Kasumi-1 (cell line): ENCODE data around the gene PRICKLE4.
"Not testable (repeated sequence)": the region's sequence is repeated elsewhere in the genome, so short reads cannot be mapped to it uniquely, and the experiment has no call there.

Source experiments
- DNase-seq, 2 experiments: peaks; one replicate each; lab custom pipeline; 2025; lab: John Stamatoyannopoulos, UW

Gene PRICKLE4

DNA sequence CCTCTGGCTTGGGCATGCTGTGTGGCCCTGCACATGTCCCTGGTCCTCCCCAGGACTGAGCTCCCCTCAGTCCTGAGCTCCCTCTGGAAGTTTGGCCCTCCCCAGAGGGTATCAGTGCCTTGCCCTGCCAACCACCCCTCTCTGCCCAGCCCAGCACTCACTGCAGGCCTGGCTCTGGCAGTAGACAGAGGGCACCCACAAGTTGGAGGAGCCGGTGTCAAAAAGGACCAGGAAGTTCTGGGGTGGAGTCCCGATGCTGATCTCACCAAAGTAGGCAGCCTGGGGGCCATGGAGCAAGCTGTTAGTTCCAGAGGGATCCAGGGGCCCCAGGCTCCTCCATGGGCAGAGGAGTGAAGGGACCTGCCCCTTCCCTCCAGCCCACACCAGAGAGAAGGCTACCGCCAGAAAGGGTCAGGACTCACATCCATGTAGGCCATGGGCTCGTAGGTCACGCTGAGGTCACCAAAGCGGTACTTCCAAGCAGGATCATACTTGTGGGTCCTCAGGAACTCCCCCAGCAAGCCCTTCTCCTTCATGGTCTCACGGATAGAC is 36.3 kb upstream of the PRICKLE4 start:
- no peak for DNase-seq

DNA sequence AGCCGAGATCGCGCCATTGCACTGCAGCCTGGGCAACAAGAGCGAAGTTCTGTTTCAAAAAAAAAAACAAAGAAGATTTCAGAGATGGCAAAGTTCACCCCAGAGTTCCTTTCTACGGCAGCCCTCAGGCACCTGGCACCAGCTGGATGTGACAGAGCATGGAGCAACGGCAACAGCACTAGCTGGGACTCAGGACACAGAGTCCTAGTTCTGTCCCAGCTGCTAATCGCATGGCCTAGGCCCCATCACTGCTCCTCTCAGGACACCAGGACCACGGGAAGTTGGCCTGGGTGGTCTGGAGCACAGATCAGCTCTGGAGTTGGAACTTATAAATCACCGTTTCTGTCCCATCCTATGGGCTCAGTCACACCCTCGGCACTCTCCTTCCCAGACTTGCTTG is 34.5 kb upstream of the PRICKLE4 start:
- DNase-seq = no peak

DNA sequence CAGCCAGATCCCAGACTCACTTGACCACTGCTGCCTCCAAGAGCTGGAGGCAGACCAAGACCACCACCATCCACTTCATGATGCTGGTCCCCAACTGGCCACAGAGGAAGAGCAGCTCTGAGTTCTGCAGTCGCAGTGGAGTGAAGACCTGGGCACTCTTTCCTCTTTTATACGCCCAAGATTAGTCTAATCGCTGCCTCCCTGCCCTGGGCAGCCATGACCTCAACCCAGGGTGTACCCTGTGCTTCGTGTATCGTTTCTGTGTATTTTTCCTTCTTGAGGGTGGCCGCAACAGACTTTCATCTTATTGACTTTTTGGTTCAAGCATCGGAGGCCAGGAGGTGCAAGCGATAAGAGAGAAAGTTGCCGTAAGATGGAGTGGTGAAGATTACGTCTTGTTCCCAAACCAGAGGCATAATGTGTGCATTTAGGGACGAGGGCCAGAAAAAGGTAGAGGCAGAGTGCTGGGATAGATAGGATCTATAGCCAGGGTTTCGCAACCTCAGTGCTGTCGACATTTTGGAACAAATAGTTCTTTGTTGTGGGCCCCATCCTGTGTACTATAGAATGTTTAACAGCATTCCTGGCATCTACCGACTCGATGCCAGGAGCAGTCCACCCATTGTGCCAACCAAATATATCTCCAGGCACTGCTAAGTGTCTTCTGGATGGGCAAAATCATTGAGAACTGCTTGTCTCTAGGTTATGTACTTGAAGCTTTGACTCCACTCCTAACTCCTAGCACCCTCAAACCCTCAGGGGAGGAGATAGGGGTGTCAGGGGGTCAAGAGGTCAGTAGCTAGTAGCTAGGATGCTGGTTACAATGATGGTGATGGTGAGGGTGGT is 33.1 kb upstream of the PRICKLE4 start, which contains the start of gene PGC:
TSS of gene PGC (minus strand) at position 142 of the 846 bp plus-strand sequence. CDS start at position 79, 63 bp downstream.
- DNase-seq = no peak

DNA sequence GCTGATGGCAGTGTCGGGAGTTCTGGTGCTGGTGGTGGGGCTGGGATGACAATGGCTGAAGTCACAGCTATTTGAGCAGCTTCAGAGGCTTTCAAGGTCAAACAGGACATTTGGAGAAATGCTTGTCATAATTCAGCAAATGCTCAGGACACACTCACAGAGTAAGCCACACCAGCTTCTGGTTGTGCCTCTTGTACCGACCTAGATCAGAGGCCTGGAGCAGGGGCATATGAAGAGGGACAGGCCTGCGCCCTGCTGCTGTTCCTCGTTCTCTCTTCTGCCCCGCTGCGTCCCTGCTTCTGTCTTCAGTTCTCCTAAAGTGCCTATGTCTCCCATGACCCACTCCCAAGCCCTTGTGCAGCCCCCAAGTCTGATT is 32.5 kb upstream of the PRICKLE4 start:
- DNase-seq = no peak

DNA sequence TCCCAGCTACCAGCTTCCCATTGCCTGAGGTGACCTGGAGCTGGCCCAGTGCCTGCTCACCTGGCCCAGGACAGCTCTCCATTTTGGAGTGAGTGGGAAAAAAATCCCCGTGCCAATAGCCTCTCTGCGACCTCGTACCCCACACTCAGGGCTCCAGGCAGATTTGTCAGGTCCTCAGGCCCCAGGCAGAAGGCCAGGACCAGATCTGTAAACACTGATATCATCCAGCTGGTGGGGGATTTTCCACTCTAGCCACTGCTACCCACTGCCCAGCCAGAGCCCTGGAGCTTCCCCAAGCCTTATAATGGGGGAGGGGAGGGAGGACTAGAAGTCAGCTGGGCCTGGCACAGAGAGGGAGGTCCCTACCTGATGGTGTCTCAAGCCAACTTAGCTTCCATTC is 32.0 kb upstream of the PRICKLE4 start:
- DNase-seq = no peak

DNA sequence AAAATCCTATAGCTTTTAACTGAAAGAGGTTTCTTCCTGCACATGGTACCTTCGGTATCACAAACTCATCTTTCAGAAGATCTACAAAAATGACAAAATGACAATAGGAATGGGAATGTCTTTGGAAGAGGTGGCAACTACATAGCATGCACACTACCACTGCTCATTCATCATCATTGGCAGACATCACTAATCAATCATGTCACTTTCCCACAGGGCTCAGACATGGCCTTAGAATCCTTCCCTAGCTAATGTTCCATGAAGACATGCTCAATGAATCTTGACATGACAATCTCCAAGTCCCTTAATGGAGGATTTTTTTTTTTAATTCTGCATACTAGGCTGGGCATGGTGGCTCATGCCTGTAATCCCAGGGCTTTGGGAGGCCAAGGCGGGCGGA is 30.2 kb upstream of the PRICKLE4 start:
- no peak for DNase-seq

DNA sequence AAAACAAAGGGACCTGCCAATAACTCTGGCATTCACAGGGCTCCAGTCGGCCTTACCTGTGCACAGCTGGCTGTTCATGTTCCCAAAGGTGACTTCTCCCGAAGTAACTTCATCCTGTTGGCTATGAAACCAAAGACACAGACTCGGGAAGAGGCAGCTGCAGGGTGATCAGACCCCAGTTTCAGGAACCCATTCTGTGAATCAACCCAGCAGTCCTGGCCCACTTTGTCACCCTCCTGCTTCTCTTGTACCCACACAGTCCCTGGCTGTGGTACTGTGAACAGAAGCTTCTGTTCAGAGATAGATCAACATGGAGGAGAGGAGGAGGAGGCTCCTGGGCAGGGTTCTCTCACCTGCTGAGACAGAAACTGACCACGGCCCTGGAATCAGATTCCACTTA is 24.7 kb upstream of the PRICKLE4 start:
- DNase-seq = no peak

DNA sequence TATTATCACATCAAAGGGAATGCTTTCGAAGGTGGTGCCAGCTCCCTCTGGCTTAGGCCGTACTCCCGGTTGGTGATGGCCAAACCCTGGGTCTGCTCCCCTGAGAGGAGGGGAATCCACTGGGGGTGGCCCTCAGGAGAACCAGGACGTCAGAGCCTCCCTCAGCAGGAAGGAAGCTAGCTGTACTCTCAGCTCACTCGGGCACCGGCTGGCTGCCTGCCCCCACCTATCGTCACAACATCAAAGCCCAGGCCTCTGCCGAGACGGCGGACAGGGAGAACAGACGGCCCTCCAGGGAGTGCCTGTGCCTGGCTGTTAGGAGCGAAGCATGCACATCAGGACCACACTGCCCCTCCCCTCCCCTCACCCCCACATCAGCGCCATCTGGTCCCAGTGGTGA is 24.2 kb upstream of the PRICKLE4 start:
- DNase-seq = no peak

DNA sequence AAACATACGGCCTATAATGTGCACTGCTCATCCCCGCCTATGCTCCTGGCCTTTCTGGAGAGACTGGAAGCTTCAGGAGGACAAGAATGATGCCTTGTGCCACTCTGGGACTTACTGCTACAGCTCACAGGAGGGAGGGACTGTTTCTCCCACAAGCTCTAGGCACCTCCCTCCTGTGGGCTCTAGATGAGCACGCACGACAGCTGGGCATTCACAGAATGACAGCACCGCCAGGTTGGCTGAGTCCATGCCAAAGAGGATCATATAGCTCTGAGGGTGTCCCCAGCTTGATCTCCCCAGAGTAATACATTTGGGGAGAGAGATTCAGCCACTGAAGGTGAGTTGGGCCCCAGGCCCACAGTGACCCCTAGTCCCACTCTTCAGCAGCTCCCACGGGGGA is 23.3 kb upstream of the PRICKLE4 start:
- DNase-seq = no peak

DNA sequence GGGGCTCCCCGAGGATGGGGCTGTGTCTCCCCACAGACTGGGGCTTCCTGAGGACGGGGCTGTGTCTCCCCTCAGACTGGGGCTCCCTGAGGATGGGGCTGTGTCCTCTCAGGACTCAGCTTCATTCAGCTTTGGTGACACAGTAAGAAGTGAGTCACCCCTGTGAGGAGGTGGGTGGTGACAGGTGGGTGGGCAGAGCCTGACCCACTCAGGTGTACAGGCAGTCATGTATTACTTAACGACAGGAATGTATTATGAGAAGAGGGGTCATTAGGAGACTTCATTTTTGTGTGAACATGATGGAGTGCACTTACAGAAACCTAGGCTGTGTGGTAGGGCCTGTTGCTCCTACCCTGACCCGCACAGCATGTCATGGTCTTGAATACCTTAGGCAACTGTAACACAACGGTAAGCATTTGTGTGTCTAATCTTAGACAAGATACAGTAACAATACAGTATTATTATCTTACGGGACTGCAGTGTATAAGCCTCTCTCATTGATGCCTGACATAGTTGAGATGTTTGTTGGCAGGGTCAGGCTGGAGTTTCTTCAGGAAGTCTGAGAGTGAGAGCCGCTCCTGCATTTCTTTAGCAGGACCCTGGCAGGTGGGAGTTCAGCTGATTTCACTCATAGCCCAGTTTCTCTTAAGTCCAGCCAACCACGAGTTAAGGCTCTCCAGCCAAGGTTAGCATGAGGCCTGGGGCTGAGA is 22.5 kb upstream of the PRICKLE4 start:
- no peak for DNase-seq

DNA sequence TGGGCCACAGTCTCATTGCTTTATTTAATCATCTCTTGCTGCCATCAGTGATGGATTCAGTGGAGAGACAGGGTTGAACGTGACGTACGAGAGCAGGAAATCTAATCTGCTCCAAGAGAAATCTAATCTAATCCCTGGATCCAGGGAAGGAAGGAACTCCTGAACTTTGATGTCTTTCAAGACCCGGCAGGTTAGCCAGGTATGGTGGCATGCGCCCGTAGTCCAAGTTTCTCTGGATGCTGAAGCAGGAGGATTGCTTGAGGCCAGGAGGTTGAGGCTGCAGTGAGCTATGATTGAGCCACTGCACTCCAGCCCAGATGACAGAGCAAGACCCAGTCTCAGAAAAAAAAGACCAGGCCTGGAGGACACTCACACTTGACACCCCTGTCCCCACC is 21.9 kb upstream of the PRICKLE4 start:
- DNase-seq = no peak

DNA sequence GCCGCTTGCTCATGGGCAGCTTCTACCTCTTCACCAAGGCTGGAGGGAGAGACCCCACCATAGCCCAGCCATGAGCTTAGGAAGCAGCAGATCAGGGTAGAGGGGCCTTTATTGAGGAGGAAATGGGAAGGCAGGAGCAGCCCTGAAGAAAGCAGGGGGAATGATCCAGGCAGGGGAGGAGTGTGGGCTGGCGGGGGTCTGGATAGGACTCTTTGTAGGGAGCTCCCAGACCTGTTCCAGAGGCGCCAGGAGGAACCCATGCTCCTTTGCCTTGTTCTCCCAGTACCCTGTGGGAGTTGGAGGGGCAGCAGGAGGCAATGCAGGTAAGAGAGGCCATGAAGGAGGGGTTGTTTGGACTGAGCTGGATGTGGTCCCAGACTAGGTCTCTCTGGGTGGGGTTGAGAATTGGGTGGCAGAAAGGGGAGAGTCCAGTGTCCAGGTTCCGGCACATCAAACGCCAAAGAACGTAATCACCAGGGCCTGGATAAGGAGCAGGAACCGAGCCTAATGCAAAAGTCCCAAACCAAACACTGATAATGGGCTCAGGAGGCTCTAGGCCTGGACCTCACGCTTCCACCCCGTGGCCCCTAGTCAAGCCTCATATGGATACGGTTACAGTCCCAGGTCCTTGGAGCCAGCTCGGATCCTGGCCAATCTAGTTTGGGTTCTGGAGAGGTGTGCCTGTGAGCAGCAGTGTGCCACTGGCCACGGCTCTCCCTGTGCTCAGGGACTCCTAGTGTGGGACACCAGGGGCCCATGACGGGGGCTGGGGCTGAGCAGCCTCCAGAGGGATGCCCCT is 21.3 kb upstream of the PRICKLE4 start:
- DNase-seq = no peak

DNA sequence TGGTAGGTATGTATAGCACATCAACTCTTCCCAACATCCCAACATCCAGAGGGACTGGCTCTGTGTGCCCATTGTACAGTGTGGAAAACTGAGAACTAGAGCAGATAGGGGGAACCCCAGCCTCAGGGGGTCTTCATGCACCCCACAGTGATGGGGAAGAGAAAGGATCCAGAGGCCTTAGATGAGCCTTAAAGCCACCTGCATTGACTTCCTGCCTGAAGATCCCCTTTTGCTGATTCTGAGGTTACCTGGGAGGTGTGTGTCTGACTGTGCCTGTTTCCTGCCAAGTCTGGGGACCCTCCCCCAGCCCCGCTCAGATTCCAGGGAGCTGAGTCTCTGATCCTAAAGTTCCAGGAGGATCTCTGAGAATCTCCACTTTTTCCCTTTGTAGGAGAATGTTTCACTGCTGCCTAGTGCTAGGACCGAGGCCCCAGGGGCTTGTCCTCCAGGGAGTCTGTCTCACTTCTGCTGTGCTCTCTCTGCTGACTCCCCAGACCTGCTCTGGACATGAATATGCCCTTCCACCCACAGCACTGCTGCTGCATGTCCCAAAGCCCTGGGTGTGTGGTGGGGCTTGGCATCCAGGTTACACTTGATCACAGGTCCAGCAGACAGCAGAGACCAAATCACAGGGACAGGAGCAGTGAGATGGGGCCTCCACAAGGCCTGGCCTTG is 20.5 kb upstream of the PRICKLE4 start:
- DNase-seq = no peak

DNA sequence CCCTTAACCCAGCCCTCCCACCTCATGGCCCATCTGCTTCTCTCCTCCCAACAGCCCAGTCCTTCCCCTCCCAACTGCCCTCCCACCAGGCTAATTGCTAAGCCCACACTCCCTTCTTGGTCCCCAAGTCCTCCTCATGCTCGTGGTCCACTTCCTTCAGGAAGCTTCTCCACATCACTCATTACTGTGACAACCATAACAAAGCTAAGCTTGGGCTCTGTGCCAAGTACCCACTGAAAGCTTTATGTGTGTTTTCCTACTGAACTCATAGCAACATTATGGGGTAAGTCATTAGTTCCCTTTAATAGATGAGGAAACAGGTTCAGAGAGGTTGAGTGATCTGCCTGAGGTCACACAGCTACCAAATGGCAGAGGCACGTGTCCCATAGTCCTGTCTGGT is 17.1 kb upstream of the PRICKLE4 start:
- no peak for DNase-seq

DNA sequence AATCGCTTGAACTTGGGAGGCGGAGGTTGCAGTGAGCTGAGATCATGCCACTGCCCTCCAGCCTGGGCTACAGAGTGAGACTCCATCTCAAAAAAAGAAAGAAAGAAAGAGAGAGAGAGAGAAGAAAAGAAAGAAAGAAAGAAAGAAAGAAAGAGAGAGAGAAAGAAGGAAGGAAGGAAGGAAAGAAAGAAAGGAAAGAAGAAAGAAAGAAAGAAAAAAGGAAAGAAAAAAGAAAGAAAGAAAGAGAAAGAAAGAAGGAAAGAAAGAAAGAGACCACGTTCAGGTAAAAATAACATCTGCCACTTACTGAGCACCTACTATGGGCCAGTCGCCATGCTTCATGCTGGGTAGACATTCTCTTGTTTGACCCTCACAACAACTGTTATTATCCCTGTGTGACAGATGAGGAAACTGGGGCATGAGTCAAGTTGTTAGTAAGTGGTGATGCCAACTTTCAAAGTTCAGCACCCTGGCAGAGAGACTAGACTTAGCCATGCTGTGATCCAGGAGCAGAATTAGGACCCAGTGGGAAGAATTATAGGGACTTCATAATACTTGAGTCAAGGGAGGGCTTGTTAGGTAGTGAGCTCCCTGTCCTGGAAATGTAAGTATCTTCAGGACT is 14.4 kb upstream of the PRICKLE4 start:
- DNase-seq = not testable (repeated sequence)

DNA sequence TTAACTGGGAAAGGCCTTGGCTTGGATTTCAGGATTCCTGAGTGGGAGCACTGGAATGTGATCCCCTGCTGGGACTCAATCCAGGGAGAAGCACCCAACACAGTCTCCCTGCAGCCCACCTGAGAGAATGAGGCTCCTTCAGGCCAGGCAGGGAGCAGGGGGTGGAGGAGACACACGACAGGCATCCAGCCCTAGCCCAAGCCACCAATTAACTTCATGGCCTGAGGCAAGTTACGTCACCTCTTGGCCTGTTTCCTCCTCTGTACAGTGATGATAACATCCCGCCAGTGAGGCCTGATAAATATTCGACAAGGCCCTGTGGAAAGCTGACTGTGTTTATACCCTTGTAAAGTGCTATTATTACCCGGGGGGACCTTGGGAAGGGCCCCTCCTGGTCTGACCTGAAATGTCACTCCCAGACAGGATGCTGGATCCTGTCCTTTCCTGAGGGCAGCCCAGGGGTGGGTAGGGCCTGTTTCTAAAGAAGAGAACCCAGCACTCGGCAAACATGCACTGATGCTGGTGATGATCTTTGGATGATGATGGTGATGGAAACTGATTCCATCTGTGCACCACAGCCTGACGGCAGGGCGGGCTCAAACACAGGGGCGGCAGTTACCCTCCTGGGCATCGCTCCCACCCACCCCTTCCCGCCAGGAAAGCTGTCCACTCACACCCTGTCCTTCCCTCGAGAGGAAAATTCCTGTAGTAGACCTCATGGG is 13.3 kb upstream of the PRICKLE4 start:
- no peak for DNase-seq

DNA sequence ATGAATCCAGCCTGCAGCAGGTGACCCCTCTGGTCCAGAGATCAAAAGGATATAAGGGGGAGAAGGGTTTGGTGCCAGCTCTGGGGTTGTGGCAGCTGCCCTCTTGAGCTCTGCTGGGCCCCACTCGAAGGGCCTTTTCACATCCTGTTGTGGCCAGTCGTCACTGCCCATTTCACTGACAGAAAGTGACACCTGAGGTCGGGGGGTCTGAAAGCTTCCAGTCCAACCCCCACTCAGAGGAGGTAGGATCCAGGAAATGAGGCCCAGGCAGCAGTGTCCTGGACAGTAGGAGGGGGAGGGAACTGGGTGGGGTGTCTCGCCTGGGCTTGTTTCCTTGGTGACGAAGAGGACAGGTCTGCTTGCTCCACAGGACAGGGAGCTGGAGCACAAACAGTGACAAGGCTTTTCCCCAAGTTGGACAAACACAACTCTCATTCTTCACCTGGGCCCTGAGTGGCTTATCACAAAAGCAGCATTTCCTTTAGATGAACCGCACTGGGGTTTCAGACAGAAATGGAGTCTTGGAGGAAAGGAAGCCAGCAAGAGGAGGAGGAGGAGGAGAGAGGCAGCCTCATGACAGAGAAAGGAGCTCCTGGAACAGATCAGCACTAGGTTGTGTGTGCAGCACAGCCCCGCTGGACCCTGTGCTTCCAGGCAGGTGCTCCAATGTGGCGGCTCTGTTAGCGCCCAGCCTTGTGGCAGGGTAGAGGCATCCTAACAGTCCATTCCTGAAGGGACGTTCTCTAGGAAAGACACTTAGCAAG is 11.9 kb upstream of the PRICKLE4 start:
- DNase-seq = no peak

DNA sequence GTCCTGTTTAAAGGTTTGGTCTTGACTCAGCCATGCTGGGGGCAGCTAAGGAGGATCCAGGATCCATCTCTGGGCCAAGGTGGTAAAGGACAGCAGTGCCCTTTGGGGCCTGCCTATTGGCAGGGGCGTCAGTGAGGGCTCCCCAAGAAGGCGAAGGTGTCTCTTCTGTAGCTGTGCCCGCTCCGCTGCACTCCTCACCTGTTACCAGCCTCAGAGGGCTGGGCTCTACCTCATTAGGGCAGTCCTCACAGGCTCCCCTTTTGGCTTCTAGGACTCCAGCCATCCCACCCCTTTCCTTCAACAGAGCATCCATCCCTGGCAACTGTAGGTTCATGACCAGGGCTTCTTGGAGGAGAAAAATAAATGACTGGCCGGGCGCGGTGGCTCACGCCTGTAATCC is 11.2 kb upstream of the PRICKLE4 start:
- DNase-seq = no peak

DNA sequence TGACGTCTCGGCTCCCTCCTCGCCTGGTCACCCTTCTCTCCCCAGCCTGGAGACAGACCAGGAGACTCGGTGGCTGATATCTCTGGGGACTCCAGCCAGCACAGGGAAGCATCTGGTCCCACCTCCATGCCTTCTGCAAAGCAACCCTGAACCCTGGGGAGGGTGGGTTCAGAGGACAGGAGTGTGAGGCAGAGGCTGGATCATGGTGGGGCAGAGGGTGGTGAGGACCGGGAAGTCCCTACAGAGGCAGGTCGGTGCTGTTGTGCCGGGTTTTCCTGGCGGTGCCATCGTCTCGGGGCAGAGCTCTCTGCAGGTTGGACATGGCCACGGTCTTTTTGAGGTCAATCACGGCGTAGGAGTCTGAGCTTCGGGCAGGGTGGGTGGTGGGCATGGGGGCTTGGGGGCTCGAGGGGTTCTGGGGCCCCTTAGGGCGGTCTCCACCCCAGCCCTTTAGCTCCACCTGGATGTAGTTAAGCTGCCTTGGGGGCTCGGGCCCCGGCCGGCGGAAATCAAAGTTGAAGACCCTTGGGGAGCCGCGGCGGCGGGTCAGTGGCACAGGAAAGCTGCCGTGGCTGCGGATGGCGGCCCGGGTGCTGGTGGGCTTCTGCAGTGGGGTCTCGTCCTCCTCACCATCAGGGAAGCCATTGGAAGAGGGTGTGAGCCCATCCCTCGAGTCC is 10.1 kb upstream of the PRICKLE4 start:
- no peak for DNase-seq
